ENCODE data around the gene HLA-F.

DNA sequence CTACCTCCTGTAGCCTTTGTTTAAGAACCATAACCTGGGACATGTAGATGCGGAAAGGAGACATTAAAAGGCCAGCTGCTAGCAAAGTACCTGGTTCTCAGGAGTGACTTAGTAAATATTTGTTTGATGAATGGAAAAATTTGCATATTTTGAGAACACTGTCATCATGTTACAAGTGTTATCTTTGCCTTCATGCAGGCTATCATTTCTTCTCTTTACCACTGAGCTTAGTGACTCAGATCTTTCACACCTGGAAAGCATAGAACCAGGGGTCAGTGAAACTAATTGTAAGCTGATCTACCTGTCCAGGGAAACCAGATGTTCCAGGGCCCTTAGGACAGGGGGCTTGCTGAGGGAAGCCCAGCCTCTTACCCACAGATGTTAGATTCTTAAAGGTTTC is 47.7 kb upstream of the HLA-F start:
- TF ChIP-seq, protein P1, sequence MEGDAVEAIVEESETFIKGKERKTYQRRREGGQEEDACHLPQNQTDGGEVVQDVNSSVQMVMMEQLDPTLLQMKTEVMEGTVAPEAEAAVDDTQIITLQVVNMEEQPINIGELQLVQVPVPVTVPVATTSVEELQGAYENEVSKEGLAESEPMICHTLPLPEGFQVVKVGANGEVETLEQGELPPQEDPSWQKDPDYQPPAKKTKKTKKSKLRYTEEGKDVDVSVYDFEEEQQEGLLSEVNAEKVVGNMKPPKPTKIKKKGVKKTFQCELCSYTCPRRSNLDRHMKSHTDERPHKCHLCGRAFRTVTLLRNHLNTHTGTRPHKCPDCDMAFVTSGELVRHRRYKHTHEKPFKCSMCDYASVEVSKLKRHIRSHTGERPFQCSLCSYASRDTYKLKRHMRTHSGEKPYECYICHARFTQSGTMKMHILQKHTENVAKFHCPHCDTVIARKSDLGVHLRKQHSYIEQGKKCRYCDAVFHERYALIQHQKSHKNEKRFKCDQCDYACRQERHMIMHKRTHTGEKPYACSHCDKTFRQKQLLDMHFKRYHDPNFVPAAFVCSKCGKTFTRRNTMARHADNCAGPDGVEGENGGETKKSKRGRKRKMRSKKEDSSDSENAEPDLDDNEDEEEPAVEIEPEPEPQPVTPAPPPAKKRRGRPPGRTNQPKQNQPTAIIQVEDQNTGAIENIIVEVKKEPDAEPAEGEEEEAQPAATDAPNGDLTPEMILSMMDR (IDR thresholded peaks at IDR 0.05): no peak
- TF ChIP-seq POLR2AphosphoS5 (IDR thresholded peaks at IDR 0.05) (no peak), POLR2A (IDR thresholded peaks at IDR 0.05) (no peak)

All from prostate gland (tissue), 2 donors.